ENCODE measurements around the gene MAB21L3.
"Not testable (repeated sequence)": the region's sequence is repeated elsewhere in the genome, so short reads cannot be mapped to it uniquely, and the experiment has no call there.

MAB21L3 gene

DNA sequence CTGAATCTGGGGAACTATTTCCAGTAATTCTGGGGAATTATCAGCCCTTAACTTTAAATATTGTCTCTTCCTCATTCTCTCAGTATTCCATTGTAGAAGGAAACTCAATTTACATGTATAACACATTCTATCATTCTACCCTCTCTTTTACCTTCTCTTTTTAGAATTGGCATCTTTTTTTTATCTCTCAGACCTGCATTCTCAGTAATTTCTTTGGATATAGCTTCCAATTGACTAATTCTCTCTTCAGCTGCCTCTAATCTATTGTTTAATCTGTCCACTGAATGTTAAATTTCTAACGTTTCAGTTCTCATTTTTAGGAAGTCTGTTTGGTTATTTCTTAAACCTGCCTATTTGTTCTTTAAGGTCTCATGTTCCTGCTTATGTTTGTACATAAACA, 33.0 kb downstream of the MAB21L3 start:
- H3K9me2 ChIP-seq (replicated peaks; ENCODE audit: insufficient read depth, low read length) = no peaks in the 10 kb centered on the region
- H2AFZ ChIP-seq (ENCODE audit: low read depth, low read length, severe bottlenecking) = no peak overlapping the region
- H4K20me1 ChIP-seq (ENCODE audit: low read depth, low read length) = no peaks in the 10 kb centered on the region
- H3K27me3 ChIP-seq (ENCODE audit: low read length) = no peaks in the 10 kb centered on the region
- 0 out of 2 replicates have a peak, but pooled peaks cover 2% of the 10 kb centered on the region for H3K36me3 ChIP-seq (ENCODE audit: low read length)
- H3K4me2 ChIP-seq (ENCODE audit: low read depth, low read length, poor library complexity, severe bottlenecking) = no peak overlapping the region
- no peaks in the 10 kb centered on the region for H3F3A ChIP-seq (ENCODE audit: insufficient read depth)
- H3K9ac ChIP-seq (ENCODE audit: low read length) = no peak overlapping the region
- peaks cover 5% of the 10 kb centered on the region; the same call in 1 of the 2 replicates for H3K9me3 ChIP-seq (ENCODE audit: insufficient read depth, low read length)
- H3K27ac ChIP-seq (ENCODE audit: low read depth, low read length) = no peak overlapping the region
- no peak for TF ChIP-seq EZH2phosphoT487 (conservative IDR thresholded peaks at IDR 0.05; ENCODE audit: low read length)
- TF ChIP-seq, protein P1, sequence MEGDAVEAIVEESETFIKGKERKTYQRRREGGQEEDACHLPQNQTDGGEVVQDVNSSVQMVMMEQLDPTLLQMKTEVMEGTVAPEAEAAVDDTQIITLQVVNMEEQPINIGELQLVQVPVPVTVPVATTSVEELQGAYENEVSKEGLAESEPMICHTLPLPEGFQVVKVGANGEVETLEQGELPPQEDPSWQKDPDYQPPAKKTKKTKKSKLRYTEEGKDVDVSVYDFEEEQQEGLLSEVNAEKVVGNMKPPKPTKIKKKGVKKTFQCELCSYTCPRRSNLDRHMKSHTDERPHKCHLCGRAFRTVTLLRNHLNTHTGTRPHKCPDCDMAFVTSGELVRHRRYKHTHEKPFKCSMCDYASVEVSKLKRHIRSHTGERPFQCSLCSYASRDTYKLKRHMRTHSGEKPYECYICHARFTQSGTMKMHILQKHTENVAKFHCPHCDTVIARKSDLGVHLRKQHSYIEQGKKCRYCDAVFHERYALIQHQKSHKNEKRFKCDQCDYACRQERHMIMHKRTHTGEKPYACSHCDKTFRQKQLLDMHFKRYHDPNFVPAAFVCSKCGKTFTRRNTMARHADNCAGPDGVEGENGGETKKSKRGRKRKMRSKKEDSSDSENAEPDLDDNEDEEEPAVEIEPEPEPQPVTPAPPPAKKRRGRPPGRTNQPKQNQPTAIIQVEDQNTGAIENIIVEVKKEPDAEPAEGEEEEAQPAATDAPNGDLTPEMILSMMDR (IDR thresholded peaks at IDR 0.05; ENCODE audit: insufficient read depth, low read length, poor library complexity, severe bottlenecking) = no peak
- no peak overlapping the region for H3K4me3 ChIP-seq (ENCODE audit: insufficient read depth, low read length, poor library complexity, severe bottlenecking)
- H3K79me2 ChIP-seq (ENCODE audit: insufficient read depth, low read length) = no peaks in the 10 kb centered on the region

GRCh38 chr1:116146447-116147113, 35.4 kb downstream of the MAB21L3 start:
- H4K20me1 ChIP-seq (ENCODE audit: low read depth, low read length); H3K9ac ChIP-seq (ENCODE audit: low read length); H3K36me3 ChIP-seq (ENCODE audit: low read length); H3K4me3 ChIP-seq (ENCODE audit: insufficient read depth, low read length, poor library complexity, severe bottlenecking); H3K9me3 ChIP-seq (ENCODE audit: insufficient read depth, low read length); H3K4me2 ChIP-seq (ENCODE audit: low read depth, low read length, poor library complexity, severe bottlenecking); H3F3A ChIP-seq (ENCODE audit: insufficient read depth); H2AFZ ChIP-seq (ENCODE audit: low read depth, low read length, severe bottlenecking); H3K27me3 ChIP-seq (ENCODE audit: low read length); H3K9me2 ChIP-seq (replicated peaks; ENCODE audit: insufficient read depth, low read length); H3K27ac ChIP-seq (ENCODE audit: low read depth, low read length); H3K79me2 ChIP-seq (ENCODE audit: insufficient read depth, low read length): not testable (repeated sequence)

DNA sequence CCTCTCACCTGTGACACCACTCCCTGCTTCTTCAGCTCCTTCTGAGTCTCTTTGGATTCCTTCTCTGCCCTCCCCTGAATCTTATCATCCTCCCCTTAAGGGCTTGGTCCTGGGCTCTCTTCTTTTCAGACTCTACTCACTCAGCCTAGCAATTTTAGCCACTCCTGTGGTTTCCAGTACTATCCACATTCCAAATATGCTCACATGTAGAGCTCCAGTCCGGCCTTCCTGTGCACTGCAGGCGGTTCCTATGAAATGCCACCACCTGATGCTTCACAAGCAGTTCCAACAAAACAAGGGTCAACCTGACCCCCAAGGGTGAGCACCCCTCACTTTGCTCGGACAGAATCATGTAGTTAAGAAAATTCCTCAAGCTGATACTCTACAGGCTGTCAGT, 35.9 kb downstream of the MAB21L3 start:
- Histone ChIP-seq H3K4me3 (ENCODE audit: insufficient read depth, low read length, poor library complexity, severe bottlenecking) (no peak overlapping the region), H2AFZ (ENCODE audit: low read depth, low read length, severe bottlenecking) (no peak overlapping the region), H3K36me3 (ENCODE audit: low read length) (0 out of 2 replicates have a peak, but pooled peaks cover 2% of the 10 kb centered on the region), H3K79me2 (ENCODE audit: insufficient read depth, low read length) (no peaks in the 10 kb centered on the region), H3F3A (ENCODE audit: insufficient read depth) (no peaks in the 10 kb centered on the region), H3K4me2 (ENCODE audit: low read depth, low read length, poor library complexity, severe bottlenecking) (no peak overlapping the region), H3K9me2 (replicated peaks; ENCODE audit: insufficient read depth, low read length) (no peaks in the 10 kb centered on the region), H3K27ac (ENCODE audit: low read depth, low read length) (no peak overlapping the region), H3K9ac (ENCODE audit: low read length) (no peak overlapping the region), H3K27me3 (ENCODE audit: low read length) (no peaks in the 10 kb centered on the region), H4K20me1 (ENCODE audit: low read depth, low read length) (no peaks in the 10 kb centered on the region), H3K9me3 (ENCODE audit: insufficient read depth, low read length) (peaks cover 5% of the 10 kb centered on the region; the same call in 1 of the 2 replicates)
- TF ChIP-seq EZH2phosphoT487 (conservative IDR thresholded peaks at IDR 0.05; ENCODE audit: low read length) = no peak
- TF ChIP-seq, protein P1 (IDR thresholded peaks at IDR 0.05; ENCODE audit: insufficient read depth, low read length, poor library complexity, severe bottlenecking) = no peak

GRCh38 chr1:116147972-116148371, 36.8 kb downstream of the MAB21L3 start:
- Histone ChIP-seq H4K20me1 (ENCODE audit: low read depth, low read length) (no peaks in the 10 kb centered on the region), H2AFZ (ENCODE audit: low read depth, low read length, severe bottlenecking) (no peak overlapping the region), H3K27ac (ENCODE audit: low read depth, low read length) (no peak overlapping the region), H3K4me2 (ENCODE audit: low read depth, low read length, poor library complexity, severe bottlenecking) (no peak overlapping the region), H3K4me3 (ENCODE audit: insufficient read depth, low read length, poor library complexity, severe bottlenecking) (no peak overlapping the region), H3K79me2 (ENCODE audit: insufficient read depth, low read length) (no peaks in the 10 kb centered on the region), H3K27me3 (ENCODE audit: low read length) (no peaks in the 10 kb centered on the region), H3K9me3 (ENCODE audit: insufficient read depth, low read length) (peaks cover 5% of the 10 kb centered on the region; the same call in 1 of the 2 replicates), H3K36me3 (ENCODE audit: low read length) (0 out of 2 replicates have a peak, but pooled peaks cover 2% of the 10 kb centered on the region), H3F3A (ENCODE audit: insufficient read depth) (no peaks in the 10 kb centered on the region), H3K9me2 (replicated peaks; ENCODE audit: insufficient read depth, low read length) (no peaks in the 10 kb centered on the region), H3K9ac (ENCODE audit: low read length) (no peak overlapping the region)
- TF ChIP-seq EZH2phosphoT487 (conservative IDR thresholded peaks at IDR 0.05; ENCODE audit: low read length) = no peak
- TF ChIP-seq, protein P1 (IDR thresholded peaks at IDR 0.05; ENCODE audit: insufficient read depth, low read length, poor library complexity, severe bottlenecking) = no peak

Measured in SU-DHL-6 (cell line).